GM21529 (cell line): ENCODE results near the gene CCDC78.

ENCODE experiments used
- ATAC-seq: cut with Tn5 transposase; IDR thresholded peaks from one replicate; pipeline ENCODE4 v1.9.1; 2021; ENCODE audit not compliant: unreplicated experiment

Gene CCDC78

GRCh38 chr16:711548-712320 lies 14.5 kb downstream of the CCDC78 start:
- ATAC-seq, result no peak

GRCh38 chr16:711084-711483 lies 15.2 kb downstream of the CCDC78 start:
- ATAC-seq, result no peak

GRCh38 chr16:710500-711075 lies 15.7 kb downstream of the CCDC78 start:
- no peak for ATAC-seq

GRCh38 chr16:709566-710499 lies 16.4 kb downstream of the CCDC78 start:
- no peak for ATAC-seq

GRCh38 chr16:708959-709358 lies 17.3 kb downstream of the CCDC78 start:
- ATAC-seq, result no peak

- no peak for ATAC-seq
Measured at GRCh38 chr16:708019-708418, 18.2 kb downstream of the CCDC78 start.

- ATAC-seq, result no peak
Measured at GRCh38 chr16:707062-707538, 19.1 kb downstream of the CCDC78 start.

GRCh38 chr16:706189-707061 lies 19.8 kb downstream of the CCDC78 start:
- no peak for ATAC-seq

- no peak for ATAC-seq
Measured at GRCh38 chr16:705431-706188, 20.6 kb downstream of the CCDC78 start, which contains the start of gene FBXL16. TSS of gene FBXL16 (minus strand) at chr16:705801. CDS start at chr16:697405, 8,396 bp downstream.

- no peak for ATAC-seq
Measured at GRCh38 chr16:704552-705380, 21.5 kb downstream of the CCDC78 start.

GRCh38 chr16:704047-704446 lies 22.2 kb downstream of the CCDC78 start:
- no peak for ATAC-seq

- ATAC-seq, result no peak
Measured at GRCh38 chr16:703406-703805, 22.8 kb downstream of the CCDC78 start.

- ATAC-seq, result no peak
Measured at GRCh38 chr16:702341-702740, 23.9 kb downstream of the CCDC78 start.

- ATAC-seq, result no peak
Measured at GRCh38 chr16:700684-701584, 25.3 kb downstream of the CCDC78 start.

GRCh38 chr16:698911-699671 lies 27.2 kb downstream of the CCDC78 start:
- no peak for ATAC-seq

- ATAC-seq, result no peak
Measured at GRCh38 chr16:695355-696089, 30.7 kb downstream of the CCDC78 start.
